NOMO-1 (cell line): ENCODE data around the gene FBH1.
"Not testable (repeated sequence)": the region's sequence is repeated elsewhere in the genome, so short reads cannot be mapped to it uniquely, and the experiment has no call there.

ENCODE experiments used
- DNase-seq, 2 experiments: peaks; one replicate each; lab custom pipeline; 2025; ENCODE audit not compliant: unreplicated experiment in 2 of 2; lab: John Stamatoyannopoulos, UW

FBH1 gene

DNA sequence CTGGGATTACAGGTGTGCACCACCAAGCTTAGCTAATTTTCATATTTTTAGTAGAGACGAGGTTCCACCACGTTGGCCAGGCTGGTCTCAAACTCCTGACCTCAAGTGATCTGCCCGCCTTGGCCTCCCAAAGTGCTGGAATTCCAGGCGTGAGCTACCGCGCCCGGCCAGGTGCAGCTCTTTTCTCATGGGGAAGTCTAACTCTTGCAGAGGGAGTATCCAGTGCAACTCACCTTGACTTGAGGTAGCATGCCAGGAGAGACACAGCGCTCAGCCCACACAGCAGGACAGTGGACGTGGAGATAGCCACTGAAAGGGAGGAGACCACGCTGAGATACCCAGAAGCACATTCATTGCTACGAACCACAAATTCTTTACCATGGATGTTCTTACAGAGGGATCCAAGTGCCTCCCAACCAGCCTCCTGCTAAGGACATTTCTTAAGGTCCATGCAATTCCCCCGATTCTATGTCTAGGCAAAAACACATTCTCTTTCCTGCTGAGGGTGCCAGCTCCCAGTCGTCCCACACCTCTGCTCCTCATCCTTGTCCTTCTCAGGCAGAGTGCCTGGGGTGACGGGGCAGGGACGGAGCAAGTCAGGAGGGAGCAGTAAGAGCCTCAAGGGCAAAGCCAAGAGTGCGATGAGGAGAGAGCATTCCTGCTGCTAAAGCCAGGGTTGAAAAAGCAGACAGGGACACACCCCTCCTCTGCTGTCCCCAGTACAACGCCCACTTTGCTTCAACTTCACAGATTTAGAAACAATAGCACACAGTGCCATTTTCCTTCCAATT lies 66.3 kb downstream of the FBH1 start:
- no peak for DNase-seq

GRCh38 chr10:5958077-5958476 lies 68.0 kb downstream of the FBH1 start:
- DNase-seq: no peak

- DNase-seq: no peak
Observed at GRCh38 chr10:5958675-5959074, 68.6 kb downstream of the FBH1 start.

GRCh38 chr10:5959142-5959541 lies 69.1 kb downstream of the FBH1 start:
- DNase-seq: no peak

GRCh38 chr10:5959581-5960069 lies 69.6 kb downstream of the FBH1 start:
- DNase-seq: no peak

- no peak for DNase-seq
Observed at GRCh38 chr10:5960070-5960972, 70.3 kb downstream of the FBH1 start.

- DNase-seq: not testable (repeated sequence)
Observed at GRCh38 chr10:5960973-5961275, 70.9 kb downstream of the FBH1 start.

DNA sequence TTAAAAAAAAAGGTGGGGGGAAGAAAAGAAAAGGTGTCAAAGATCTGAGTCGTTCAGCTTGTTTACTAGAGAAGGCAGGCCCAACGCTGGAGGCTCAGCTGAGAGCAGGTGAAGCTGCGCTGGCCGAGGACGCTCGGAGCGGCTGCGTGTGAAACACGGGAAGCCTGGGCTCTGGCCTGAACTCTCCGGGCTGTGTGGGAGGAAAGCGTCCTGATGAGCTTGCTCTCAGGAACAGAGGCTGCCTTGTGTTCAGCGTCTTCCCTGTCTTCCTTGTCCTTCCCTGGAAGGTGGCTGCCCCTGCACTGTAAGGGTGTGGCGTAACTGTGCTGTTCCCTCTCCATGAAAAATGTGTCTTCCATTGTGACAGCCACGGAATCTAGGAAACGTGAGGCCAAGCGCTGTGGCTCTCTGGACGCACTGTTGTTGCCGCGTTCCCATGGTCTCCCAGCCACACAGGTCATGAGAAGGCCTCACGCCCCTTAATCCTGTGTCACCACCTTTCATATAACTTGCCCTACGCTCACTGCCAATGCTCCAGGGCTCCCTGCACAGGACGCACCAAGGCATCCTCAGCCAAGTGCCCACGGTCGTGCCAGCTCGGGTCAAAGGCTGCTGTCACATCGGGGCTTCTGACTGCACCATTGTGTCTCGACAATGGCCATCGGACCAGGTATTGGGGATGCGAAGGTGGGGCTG lies 71.5 kb downstream of the FBH1 start:
- DNase-seq: no peak

DNA sequence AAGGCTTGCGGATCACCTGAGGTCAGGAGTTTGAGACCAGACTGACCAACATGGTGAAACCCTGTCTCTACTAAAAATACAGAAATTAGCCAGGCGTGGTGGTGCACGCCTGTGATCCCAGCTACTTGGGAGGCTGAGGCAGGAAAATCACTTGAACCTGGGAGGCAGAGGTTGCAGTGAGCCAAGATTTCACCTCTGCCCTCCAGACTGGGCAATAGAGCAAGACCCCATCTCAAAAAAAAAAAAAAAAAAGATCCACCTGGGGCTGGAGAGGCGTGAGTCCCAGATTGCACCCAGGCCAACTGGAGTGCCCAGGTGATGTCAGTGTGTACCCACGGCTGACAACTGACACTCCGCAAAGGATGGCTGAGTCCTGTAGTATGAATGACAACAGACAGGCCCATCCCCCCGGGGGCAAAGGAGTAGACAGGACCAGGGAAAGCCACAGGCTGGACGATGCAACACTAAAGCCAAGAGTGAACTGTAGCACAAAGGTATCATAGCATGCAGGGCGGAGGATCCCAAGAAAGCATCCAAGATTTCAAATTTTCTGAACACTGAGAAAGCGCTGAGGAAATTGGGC lies 72.4 kb downstream of the FBH1 start:
- DNase-seq: not testable (repeated sequence)

- DNase-seq: no peak
Observed at GRCh38 chr10:5963071-5963470, 73.0 kb downstream of the FBH1 start.

DNA sequence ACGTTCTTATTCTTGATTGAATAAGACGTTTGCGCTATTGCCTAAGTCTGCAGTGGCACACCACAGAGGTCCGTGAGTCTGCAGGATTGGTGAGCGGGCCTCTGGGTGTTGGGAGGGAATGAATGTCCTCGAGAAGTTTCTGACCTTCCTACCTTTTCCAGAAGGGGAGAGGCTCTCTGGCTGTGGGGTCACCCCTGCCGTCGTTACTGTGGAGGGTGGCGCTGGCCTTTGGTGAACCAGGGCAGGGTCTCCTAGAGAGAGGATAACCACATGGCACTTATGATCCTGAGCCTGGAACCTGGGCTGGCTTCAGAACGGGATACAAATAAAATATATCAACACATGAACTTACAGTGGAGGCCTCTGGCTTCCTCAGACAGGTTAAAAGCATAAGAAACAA lies 73.5 kb downstream of the FBH1 start:
- DNase-seq: no peak

GRCh38 chr10:5964736-5965135 lies 74.7 kb downstream of the FBH1 start:
- DNase-seq: no peak

GRCh38 chr10:5965266-5965665 lies 75.2 kb downstream of the FBH1 start:
- DNase-seq: no peak

- DNase-seq: no peak
Observed at GRCh38 chr10:5968037-5968680, 78.1 kb downstream of the FBH1 start.

- DNase-seq: no peak
Observed at GRCh38 chr10:5968681-5969453, 78.8 kb downstream of the FBH1 start.

- DNase-seq: no peak
Observed at GRCh38 chr10:5970066-5970465, 80.0 kb downstream of the FBH1 start.

DNA sequence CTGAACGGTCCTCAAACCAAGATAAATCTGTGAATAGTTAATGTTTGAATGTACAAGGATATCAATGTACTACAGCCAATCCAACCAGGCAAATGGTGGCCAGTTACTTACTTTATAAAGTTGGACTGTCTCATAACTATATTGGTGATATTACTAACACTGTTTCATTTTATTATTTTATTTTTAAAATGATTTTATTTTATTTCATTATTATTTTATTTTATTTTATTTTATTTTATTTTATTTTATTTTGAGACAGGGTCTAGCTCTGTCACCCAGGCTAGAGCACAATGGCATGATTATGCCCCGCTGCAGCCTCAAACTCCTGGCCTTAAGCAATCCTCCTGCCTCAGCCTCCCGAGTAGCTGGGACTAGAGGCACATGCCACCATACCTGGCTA lies 80.5 kb downstream of the FBH1 start:
- DNase-seq: no peak

DNA sequence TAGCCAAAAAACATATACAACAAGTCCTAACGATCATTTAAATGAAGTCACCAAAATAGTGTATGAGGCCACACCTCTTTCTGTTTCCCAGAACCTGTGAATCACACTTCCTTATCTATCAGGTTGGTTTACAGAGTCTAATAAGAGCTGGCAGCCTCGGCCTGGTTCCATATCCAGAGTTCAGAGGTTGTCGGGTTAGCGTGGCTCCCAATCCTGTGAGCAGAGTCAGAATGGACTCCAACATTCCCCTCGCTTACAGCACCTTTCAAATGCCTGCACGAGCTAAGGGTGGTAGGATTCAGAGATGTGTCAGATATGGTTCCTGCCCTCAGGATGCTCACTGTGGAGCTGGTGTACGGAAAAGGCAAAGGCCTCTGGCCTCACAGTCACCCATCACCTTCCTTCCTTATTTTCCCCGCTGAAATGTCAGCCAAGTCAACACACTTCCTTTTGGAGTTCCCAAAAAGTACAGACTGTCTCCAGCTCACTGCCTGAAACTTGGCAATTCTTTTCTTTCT lies 81.3 kb downstream of the FBH1 start:
- DNase-seq: no peak

GRCh38 chr10:5971886-5972285 lies 81.8 kb downstream of the FBH1 start:
- no peak for DNase-seq

- DNase-seq: no peak
Observed at GRCh38 chr10:5973069-5973468, 83.0 kb downstream of the FBH1 start.
